ENCODE results near the gene KIF2C.
"Not testable (repeated sequence)": the region's sequence is repeated elsewhere in the genome, so short reads cannot be mapped to it uniquely, and the experiment has no call there.

Gene KIF2C

GRCh38 chr1:44719318-44719717 lies 20.3 kb upstream of the KIF2C start:
- DNase-seq: no peak

GRCh38 chr1:44720281-44720680 lies 19.4 kb upstream of the KIF2C start:
- no peak for DNase-seq

GRCh38 chr1:44721485-44722361 lies 17.9 kb upstream of the KIF2C start:
- DNase-seq: peak in 3 of 4 experiments; percentile 33 to 54 (median 50)

GRCh38 chr1:44723064-44723463 lies 16.6 kb upstream of the KIF2C start:
- DNase-seq: peak in 1 of 4 experiments; percentile 9

GRCh38 chr1:44723496-44724295 lies 15.9 kb upstream of the KIF2C start:
- peak in 1 of 4 experiments; percentile 8 for DNase-seq

- DNase-seq: no peak
Observed at GRCh38 chr1:44724296-44724954, 15.2 kb upstream of the KIF2C start.

GRCh38 chr1:44724955-44725698 lies 14.5 kb upstream of the KIF2C start:
- no peak for DNase-seq

GRCh38 chr1:44730741-44731512 lies 8.7 kb upstream of the KIF2C start, which contains the start of gene RNU5D-1:
TSS of gene RNU5D-1 (minus strand) at chr1:44731170.
- DNase-seq: peak; percentile 73 to 91 (median 90)

- DNase-seq: no peak
Observed at GRCh38 chr1:44733365-44733764, 6.3 kb upstream of the KIF2C start.

GRCh38 chr1:44733784-44734183 lies 5.9 kb upstream of the KIF2C start:
- no peak for DNase-seq

GRCh38 chr1:44735992-44736391 lies 3.6 kb upstream of the KIF2C start:
- no peak for DNase-seq

- not testable (repeated sequence) for DNase-seq
Observed at GRCh38 chr1:44738953-44739306, 707 bp upstream of the KIF2C start.

- DNase-seq: no peak
Observed at GRCh38 chr1:44740179-44740617, 561 bp downstream of the KIF2C start.

GRCh38 chr1:44743211-44743610 lies 3.6 kb downstream of the KIF2C start:
- no peak for DNase-seq

GRCh38 chr1:44747878-44748277 lies 8.2 kb downstream of the KIF2C start:
- no peak for DNase-seq

- no peak for DNase-seq
Observed at GRCh38 chr1:44757420-44757819, 17.8 kb downstream of the KIF2C start.

GRCh38 chr1:44759077-44759476 lies 19.4 kb downstream of the KIF2C start:
- DNase-seq: no peak

- DNase-seq: no peak
Observed at GRCh38 chr1:44760876-44761275, 21.2 kb downstream of the KIF2C start.

- not testable (repeated sequence) for DNase-seq
Observed at GRCh38 chr1:44766421-44766820, 26.8 kb downstream of the KIF2C start.

- peak; percentile 72 to 86 (median 80) for DNase-seq
Observed at GRCh38 chr1:44775078-44775929, 35.7 kb downstream of the KIF2C start, which contains the start of gene RPS8. TSS of gene RPS8 (plus strand) at chr1:44775540. CDS start at chr1:44775597, 57 bp downstream.

Data from activated naive CD4-positive, alpha-beta T cell (primary cell).